RPMI7951 (cell line): ENCODE measurements around the gene MAPK11. TPM values are rescaled to one million over a fixed set of nuclear protein-coding genes. Genes with fewer than 3 reads are reported as not detected.

Experiments used
- total RNA-seq: library from RNA; depleted of rRNA; stranded (reverse); fragments of >200 nt; shearing (Covaris generic); gene quantifications from 2 replicates; pipeline ENCODE4 v1.2.3, GENCODE V29; 2014; rRNA removed

Gene MAPK11
- total RNA-seq, 1 experiment from 2014 or later = 1.8 TPM

Other genes starting within 250 kb of the MAPK11 start
- not detected in 2 replicates for gene TTLL8, start 212.1 kb downstream of the MAPK11 start, total RNA-seq
- not detected in 2 replicates for gene MLC1, start 185.0 kb downstream of the MAPK11 start, total RNA-seq
- 0.29 TPM in 1 of 2 replicates, not detected in the other for gene MOV10L1, start 180.4 kb downstream of the MAPK11 start, total RNA-seq
- gene PANX2, start 99.6 kb downstream of the MAPK11 start, total RNA-seq = 0.49 TPM in 1 of 2 replicates, not detected in the other
- gene TRABD, start 84.5 kb downstream of the MAPK11 start, total RNA-seq = 11.2 and 11.6 TPM in 2 replicates
- gene SELENOO, start 69.4 kb downstream of the MAPK11 start, total RNA-seq = 9.4 and 13.7 TPM in 2 replicates
- 6.7 and 7.1 TPM in 2 replicates for gene TUBGCP6, start 25.4 kb downstream of the MAPK11 start, total RNA-seq
- 4.2 and 5.0 TPM in 2 replicates for gene HDAC10, start 19.1 kb downstream of the MAPK11 start, total RNA-seq
- gene MAPK12, start 8.7 kb downstream of the MAPK11 start, total RNA-seq = 6.7 and 13.2 TPM in 2 replicates
- gene PLXNB2, start 37.3 kb upstream of the MAPK11 start, total RNA-seq = 27.6 and 37.1 TPM in 2 replicates
- 0.68 and 2.2 TPM in 2 replicates for gene DENND6B, start 56.6 kb upstream of the MAPK11 start, total RNA-seq
- gene PPP6R2, start 72.9 kb upstream of the MAPK11 start, total RNA-seq = 15.3 and 18.3 TPM in 2 replicates
- gene SBF1, start 204.7 kb upstream of the MAPK11 start, total RNA-seq = 21.5 and 34.1 TPM in 2 replicates
- 0.20 and 0.24 TPM in 2 replicates for gene ADM2, start 211.2 kb upstream of the MAPK11 start, total RNA-seq
- 0.12 TPM in 1 of 2 replicates, not detected in the other for gene MIOX, start 216.5 kb upstream of the MAPK11 start, total RNA-seq
- gene LMF2, start 237.3 kb upstream of the MAPK11 start, total RNA-seq = 20.5 and 24.9 TPM in 2 replicates
- gene NCAPH2, start 237.8 kb upstream of the MAPK11 start, total RNA-seq = 53.3 and 61.6 TPM in 2 replicates